Memory B cell (primary cell): ENCODE results near the gene GRIK4.
A peak's percentile ranks its signal among the peaks of the same experiment; 100 is the strongest.
"Not testable (repeated sequence)": the region's sequence is repeated elsewhere in the genome, so short reads cannot be mapped to it uniquely, and the experiment has no call there.

Source experiments
- ATAC-seq: fragments of 150-1000 bp; cut with Tn5 transposase; 2 replicates; pipeline ENCODE4 v1.10.0; 2021; ENCODE audit warnings: low read depth, mild to moderate bottlenecking, moderate library complexity
- DNase-seq, 2 donors: peaks; one replicate each; pipeline ENCODE4 v3.0.0; 2022; ENCODE audit warnings: low spot score in 2 of 2
- H3K27ac Mint-ChIP-seq: one replicate; pipeline ENCODE4 v1.8.0; 2022; ENCODE audit warnings: mild to moderate bottlenecking, moderate library complexity, mixed read lengths
- H3K27me3 Mint-ChIP-seq: one replicate; pipeline ENCODE4 v1.8.0; 2022; ENCODE audit warnings: mixed read lengths
- H3K36me3 Mint-ChIP-seq: one replicate; pipeline ENCODE4 v1.8.0; 2022; ENCODE audit warnings: mild to moderate bottlenecking, mixed read lengths
- H3K4me1 Mint-ChIP-seq: one replicate; pipeline ENCODE4 v1.8.0; 2022; ENCODE audit warnings: mixed read lengths
- H3K4me3 Mint-ChIP-seq: one replicate; pipeline ENCODE4 v1.8.0; 2022; ENCODE audit warnings: mild to moderate bottlenecking, moderate library complexity, mixed read lengths
- H3K9me3 Mint-ChIP-seq: one replicate; pipeline ENCODE4 v1.8.0; 2022; ENCODE audit warnings: mixed read lengths

Gene GRIK4

DNA sequence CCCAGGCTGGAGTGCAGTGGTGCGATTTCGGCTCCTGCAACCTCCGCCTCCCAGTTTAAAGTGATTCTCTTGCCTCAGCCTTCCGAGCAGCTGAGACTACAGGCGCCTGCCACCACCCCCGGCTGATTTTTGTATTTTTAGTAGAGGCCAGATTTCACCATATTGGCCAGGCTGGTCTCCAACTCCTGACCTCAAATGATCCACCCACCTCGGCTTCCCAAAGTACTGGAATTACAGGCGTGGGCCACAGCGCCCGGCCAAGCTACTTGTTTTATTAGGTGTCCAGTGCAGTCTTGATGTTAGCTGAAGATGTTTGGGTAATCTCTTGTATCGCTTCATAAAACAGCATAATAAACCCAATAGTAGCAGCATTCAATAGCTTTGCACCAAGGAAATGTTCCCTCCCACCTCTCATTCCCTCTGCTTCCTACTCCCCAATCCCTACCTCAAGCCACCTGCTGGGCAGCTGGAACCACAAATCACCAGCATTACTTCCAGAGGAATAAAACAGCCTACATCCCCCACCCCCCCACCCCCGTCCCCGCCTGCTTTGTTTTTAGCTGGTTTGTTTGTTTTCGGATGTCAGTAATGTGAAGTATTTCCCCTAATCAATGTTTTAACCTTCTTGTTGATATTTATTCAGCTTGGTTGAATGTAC lies 11.0 kb upstream of the GRIK4 start:
- no peak overlapping the region for H3K27ac Mint-ChIP-seq
- H3K4me1 Mint-ChIP-seq = no peaks in the 10 kb centered on the region
- DNase-seq (no peak), ATAC-seq (no peak)
- peaks cover 16% of the 10 kb centered on the region for H3K27me3 Mint-ChIP-seq
- no peak overlapping the region for H3K4me3 Mint-ChIP-seq
- H3K36me3 Mint-ChIP-seq = no peaks in the 10 kb centered on the region
- H3K9me3 Mint-ChIP-seq = no peaks in the 10 kb centered on the region

DNA sequence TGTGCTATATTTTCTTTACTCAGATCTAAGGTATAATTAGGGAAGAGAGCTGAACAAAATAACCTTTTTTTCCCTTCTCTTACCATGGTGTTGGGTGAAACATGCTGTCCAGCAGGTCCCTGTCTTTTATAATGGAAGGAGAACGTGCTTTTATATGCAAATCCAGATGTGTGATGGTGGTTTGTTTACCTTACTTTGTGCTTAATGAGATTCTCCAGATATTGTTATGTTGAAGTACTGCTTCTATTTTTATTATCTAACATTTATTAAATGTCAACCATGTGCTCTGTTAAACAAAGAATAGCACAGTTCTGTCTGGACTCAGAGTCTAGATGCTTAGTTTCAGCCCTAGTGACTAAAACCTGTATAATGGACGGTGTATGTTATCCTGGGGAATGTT lies 10.1 kb upstream of the GRIK4 start:
- Mint-ChIP-seq H3K4me1 (no peaks in the 10 kb centered on the region), H3K4me3 (no peak overlapping the region), H3K9me3 (no peaks in the 10 kb centered on the region), H3K27me3 (peaks cover 21% of the 10 kb centered on the region), H3K27ac (no peak overlapping the region), H3K36me3 (no peaks in the 10 kb centered on the region)
- DNase-seq (no peak), ATAC-seq (no peak)

DNA sequence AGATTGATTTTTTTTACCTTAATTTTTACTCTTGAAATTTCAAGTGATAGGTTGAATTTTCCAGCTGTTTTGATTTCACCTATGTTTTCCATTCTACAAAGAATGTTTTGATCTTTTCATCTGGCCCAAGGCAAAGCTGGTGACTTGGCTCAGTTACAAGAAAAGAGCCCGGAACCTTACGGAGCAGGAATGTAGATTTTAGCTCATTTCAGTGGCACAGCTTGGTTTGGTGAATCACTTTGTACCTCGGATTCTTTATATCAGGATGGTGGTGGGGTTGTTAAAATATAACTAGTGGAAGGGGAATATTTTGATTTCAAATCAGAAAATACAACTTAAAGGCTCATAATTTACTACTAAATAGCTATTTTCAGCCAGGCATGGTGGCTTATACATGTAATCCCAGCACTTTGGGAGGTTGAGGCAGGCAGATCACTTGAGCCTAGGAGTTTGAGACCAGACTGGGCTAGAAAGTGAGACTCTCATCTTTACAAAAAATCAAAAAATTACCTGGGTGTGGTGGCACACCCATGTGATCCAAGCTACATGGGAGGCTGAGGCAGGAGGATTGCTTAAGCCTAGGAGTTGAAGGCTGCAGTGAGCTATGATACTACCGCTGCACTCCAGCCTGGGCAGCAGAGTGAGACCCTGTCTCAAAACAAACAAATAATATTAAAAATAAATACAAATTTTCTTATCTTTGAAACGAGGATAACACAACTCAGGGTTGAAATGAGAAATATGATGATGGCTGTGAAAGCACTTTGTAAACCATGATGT lies 9.4 kb upstream of the GRIK4 start:
- Mint-ChIP-seq H3K4me3 (no peak overlapping the region), H3K36me3 (no peaks in the 10 kb centered on the region), H3K4me1 (no peaks in the 10 kb centered on the region), H3K9me3 (no peaks in the 10 kb centered on the region), H3K27me3 (peaks cover 27% of the 10 kb centered on the region), H3K27ac (no peak overlapping the region)
- DNase-seq (no peak), ATAC-seq (no peak)

DNA sequence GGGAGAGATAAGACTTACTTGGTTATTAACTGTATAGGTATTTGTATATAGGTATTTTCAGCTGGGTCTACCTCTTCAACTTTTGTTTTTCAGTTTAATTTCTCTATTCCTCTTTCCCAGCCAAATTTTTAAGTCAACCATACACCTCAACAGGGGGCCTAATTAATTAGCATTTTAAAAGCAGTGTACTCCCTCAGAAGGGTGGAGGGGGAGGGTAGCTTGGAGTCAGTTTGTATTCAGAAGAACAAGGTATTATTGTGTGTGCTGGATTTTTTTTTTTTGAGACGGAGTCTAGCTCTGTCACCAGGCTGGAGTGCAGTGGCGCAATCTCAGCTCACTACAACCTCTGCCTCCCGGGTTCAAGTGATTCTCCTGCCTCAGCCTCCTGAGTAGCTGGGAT lies 8.0 kb upstream of the GRIK4 start:
- H3K9me3 Mint-ChIP-seq, ATAC-seq, H3K36me3 Mint-ChIP-seq, H3K4me1 Mint-ChIP-seq, DNase-seq, H3K27ac Mint-ChIP-seq, H3K4me3 Mint-ChIP-seq: not testable (repeated sequence)
- H3K27me3 Mint-ChIP-seq = peaks cover 29% of the 10 kb centered on the region

DNA sequence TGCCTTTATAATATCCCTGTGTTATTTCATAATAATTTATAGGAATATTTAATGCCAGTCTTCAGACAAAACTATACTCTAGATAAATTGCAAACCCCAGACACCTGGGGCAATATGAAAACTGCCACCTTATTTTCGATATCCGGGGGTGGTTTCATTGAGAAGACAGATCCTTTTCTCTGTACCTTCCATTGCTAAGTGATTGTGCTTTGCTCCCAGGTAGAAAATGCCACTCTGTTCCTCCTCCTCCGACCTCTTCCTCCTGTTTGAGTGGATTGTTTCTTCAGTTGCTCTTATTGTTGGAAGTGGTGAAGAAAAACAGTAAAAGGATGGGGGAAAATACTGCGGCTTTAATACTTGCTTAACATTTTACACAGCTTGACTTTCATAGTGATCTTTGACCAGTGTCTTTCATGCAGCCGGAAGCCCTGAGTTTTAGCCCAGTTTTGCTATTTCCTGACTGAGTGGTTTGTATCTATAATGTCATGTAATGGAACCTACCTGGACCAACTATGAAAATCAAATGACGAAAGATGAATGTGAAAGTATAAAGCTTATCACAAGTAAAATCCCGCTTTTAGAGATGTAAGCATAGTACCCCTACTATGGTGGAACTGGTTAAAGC lies 5.6 kb upstream of the GRIK4 start:
- DNase-seq (no peak), ATAC-seq (no peak)
- Mint-ChIP-seq H3K27ac (no peak overlapping the region), H3K4me1 (peaks cover 1% of the 10 kb centered on the region), H3K9me3 (no peaks in the 10 kb centered on the region), H3K36me3 (no peaks in the 10 kb centered on the region), H3K4me3 (no peak overlapping the region), H3K27me3 (peaks cover 40% of the 10 kb centered on the region)

DNA sequence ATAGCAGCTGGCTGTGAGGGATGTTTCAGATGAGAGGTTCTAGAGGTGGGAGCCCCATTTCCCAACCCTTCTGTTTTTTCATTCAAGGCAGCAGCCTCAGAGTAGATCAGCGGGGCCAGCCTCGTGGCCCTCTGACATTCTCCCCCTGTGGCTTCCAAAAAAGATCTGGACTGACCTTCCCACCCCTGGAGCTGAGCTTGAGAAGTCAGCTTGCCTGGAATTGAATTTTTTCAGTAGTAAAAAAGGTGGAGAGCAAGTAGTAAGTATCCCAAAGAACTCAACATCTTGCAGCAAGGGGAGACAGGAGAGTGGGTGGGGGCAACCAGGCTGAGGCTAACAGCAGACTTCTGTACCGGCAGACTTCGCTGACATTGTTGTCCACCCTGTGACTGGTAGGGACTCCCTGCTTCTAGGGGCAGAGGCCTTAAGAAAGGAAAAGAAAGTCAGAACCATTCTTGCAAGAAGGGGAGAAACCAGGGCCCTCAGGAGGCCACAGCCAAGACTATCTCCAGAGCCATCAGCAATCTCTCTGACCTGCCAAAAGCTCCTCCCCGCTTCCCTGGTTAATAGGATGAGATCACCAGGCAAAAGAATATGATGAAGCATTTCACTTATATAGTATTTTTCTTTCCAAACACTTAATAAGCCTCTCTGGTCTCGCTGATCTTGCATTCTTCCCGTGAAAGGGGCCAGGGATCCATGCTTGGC lies 2.0 kb upstream of the GRIK4 start:
- ATAC-seq = no peak
- no peaks in the 10 kb centered on the region for H3K9me3 Mint-ChIP-seq
- DNase-seq = no peak
- no peaks in the 10 kb centered on the region for H3K36me3 Mint-ChIP-seq
- peaks cover 36% of the 10 kb centered on the region for H3K27me3 Mint-ChIP-seq
- peaks cover 5% of the 10 kb centered on the region for H3K4me1 Mint-ChIP-seq
- H3K4me3 Mint-ChIP-seq = no peak overlapping the region
- no peak overlapping the region for H3K27ac Mint-ChIP-seq

DNA sequence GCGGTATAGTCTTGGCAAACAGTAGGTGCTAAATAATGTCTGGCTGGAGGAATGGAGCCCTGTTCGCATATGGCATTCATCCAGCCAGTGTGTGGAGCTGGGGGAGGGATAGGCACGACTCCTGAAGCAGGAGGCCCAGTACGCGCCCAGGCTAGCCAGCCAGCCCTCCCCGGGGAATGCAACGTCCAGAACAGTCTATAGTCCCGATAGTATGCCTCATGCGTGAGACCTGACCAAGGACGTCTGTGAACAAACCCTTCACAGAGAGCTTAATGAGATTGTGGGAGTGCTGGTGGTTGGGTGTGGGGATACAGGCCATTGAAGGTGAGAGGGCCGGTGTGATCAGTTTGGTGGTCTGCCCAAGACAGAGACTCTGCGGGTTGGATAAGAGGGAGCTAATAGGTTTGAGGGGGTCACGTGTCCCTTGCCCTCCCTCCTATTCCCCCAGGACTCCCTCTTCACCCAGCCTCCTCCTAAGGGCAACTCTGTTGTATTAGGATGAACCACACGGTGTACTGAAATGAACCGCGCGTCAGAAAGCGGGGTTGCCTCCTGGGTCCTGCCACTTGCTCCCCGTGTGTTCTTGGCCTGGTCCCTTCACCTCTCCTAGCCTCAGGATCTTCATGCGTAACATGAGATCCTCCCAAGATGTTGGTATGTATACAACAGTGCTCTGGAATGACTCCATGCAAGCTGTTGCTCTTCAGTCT lies 987 bp upstream of the GRIK4 start:
- DNase-seq (no peak), ATAC-seq (peak; percentile 3)
- Mint-ChIP-seq H3K9me3 (no peaks in the 10 kb centered on the region), H3K27me3 (peaks cover 38% of the 10 kb centered on the region), H3K4me1 (peaks cover 5% of the 10 kb centered on the region), H3K36me3 (no peaks in the 10 kb centered on the region), H3K27ac (no peak overlapping the region), H3K4me3 (no peak overlapping the region)

DNA sequence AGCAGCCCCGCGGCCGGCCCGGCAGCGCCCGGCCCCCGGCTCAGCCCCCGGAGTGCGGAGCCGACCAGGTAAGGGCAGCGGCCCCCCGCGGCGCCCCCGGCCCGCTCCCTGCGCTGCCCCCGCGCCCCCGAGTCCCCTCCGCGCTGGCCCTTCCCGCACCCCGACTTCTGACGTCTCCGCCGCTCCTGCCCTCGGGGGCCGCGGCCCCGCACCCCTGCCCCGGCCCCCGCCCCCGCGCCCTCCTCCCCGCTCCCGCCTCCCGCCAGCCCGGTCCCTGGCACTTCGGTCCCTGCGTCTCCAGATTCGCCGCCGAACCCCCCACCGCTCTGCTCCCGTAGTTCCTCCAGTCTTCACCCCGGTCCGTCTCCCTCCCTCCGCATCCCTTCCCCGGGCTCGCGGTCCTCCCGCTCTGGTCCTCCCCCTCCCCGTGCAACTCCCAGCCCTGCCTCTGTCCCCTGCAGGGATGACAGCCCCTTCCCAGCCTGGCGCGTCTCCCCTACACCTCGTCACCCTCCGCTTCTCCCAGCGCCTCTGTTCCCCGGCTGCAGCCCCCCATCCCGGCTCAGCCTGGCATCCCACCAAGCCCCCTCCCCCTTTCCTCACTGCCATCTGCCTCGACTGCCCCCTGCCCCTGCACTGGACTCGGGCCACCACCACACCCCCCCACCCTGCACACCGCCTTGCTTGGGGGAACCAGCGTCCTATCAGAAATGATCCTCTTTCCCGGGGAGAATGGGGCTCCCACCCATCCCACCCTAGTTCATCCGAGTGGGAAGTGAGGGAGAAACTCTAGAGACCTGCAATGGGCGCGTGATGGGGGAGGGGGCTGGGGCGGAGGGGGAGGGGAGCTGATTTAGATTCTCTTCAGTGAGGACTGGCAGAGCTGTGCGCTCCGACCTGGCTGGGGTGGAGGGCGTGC lies 531 bp downstream of the GRIK4 start:
- Mint-ChIP-seq H3K27ac (no peak overlapping the region), H3K4me1 (peaks cover 9% of the 10 kb centered on the region), H3K4me3 (peak overlapping the region; percentile 73), H3K36me3 (no peaks in the 10 kb centered on the region), H3K9me3 (no peaks in the 10 kb centered on the region), H3K27me3 (peaks cover 35% of the 10 kb centered on the region)
- no peak for ATAC-seq
- DNase-seq = no peak

DNA sequence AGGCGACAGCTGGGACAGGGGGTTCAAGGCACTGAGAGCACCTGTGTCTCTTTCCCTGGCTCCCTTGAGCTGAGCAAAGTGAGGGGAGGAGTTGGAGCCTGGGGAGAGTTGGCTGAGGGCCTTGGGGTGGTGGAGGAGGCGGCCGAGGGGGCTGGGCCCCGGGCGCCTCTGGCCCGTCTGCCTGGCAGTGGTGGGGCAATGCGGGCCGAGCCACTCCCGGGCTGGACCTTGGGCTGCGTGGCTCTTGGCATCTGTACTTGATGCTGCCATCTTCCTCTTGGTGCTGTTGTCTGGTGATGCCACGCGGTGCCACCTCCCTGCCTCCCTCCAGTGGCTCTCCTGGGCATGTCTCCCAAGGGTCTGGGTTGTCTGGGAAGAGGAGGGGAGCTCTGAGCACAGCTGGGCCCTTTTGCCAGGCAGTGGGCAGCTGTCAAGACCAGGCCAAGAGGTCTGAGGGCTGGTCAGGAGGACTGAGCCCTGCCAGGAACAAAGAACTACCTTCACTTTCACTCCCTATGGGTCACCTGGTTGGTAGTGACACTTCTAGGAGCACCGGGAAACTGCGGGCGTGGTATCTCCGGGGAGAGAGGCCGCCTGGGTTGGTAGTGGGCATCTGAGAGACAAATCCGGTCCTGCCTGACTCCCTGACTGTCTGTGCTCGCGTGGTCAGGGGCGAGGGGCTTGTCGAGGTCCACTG lies 1.3 kb downstream of the GRIK4 start:
- ATAC-seq (no peak), DNase-seq (no peak)
- H3K36me3 Mint-ChIP-seq = no peaks in the 10 kb centered on the region
- H3K27ac Mint-ChIP-seq = no peak overlapping the region
- H3K9me3 Mint-ChIP-seq = no peaks in the 10 kb centered on the region
- H3K27me3 Mint-ChIP-seq = peaks cover 36% of the 10 kb centered on the region
- H3K4me1 Mint-ChIP-seq = peaks cover 9% of the 10 kb centered on the region
- peak overlapping the region; percentile 46 for H3K4me3 Mint-ChIP-seq

DNA sequence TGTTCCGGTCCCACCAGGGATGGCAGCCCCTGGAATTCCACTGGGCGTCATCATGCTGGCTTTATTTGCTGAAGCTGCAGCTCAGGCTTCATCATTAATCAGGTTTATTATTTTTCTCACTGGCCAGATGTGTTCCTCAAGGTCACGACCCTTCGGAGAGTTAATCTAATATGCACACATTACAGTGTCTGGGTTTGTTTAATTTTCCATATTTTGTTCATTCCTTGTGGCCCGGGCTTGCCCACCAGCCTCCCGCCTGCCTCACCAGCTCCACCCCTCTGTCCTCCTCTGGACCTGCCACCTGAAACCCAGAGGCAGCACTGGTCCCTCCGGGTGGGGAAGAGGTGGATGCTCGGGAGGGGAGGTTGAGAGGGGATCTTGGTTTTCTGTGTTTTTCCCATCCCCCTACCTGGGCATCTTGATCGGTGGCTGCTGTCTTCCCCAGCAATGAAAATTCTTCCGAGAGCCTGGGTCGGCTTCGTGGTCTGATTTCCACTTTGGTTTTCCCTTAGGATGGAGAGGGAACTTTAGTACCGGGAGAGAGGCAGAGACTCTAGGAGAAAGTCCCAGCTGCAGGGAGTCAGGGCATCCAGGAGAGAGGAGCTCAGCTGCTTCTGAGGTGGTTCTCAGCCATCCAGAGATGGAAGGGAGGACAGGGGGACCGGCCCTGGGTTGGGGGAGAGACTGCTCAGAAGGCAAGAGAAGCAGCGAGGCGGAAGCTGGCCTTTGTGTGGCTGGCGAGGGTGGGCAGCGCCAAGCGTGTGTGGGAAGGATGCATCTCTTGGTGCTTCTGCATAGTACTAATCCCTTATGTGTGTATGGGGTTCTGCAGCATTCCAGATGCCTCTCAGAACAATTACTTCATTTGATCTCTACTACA lies 2.1 kb downstream of the GRIK4 start:
- no peaks in the 10 kb centered on the region for H3K36me3 Mint-ChIP-seq
- no peak overlapping the region for H3K4me3 Mint-ChIP-seq
- ATAC-seq (no peak), DNase-seq (no peak)
- no peak overlapping the region for H3K27ac Mint-ChIP-seq
- H3K4me1 Mint-ChIP-seq = peaks cover 9% of the 10 kb centered on the region
- H3K9me3 Mint-ChIP-seq = no peaks in the 10 kb centered on the region
- peaks cover 30% of the 10 kb centered on the region for H3K27me3 Mint-ChIP-seq

DNA sequence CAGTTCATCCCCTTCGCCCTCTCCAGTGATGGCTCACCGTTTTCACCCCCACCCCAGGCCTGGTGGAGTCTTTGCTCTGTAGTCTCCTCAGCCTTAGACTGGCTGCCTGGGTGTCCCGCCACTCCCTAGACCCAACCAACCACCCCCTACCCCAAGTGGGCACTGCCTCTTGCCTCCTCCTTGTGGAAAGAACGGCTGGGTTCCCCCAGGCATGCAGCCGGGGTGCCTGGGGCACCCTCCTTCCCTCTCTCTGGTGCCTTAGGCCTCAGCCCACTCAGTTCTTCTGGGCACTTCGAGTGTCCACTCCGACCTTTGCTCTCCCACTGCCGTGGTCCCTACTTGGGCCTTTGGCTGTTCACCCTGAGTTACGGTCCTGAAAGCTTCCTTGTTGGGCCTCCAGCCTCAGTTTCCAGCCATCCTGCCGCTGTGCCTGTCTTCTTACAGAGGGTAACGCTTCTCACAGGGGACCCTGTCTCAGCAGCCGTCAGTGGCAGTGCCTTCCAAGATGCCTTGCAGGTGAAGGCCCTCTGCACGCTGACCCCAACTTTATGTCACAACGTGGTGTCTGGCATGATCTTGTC lies 3.1 kb downstream of the GRIK4 start:
- DNase-seq = no peak
- ATAC-seq = no peak
- Mint-ChIP-seq H3K27me3 (peaks cover 26% of the 10 kb centered on the region), H3K27ac (no peak overlapping the region), H3K36me3 (no peaks in the 10 kb centered on the region), H3K4me1 (peaks cover 9% of the 10 kb centered on the region), H3K9me3 (no peaks in the 10 kb centered on the region), H3K4me3 (peak overlapping the region; percentile 0)
